WERI-Rb-1 (cell line): ENCODE results near the gene GPHB5.

ENCODE experiments used
- DNase-seq: peaks from one replicate; pipeline ENCODE4 v3.0.0-alpha.2; 2020
- H3K27ac ChIP-seq: fragments of 250-450 bp; sonication (Bioruptor Pico); 2 replicates; pipeline ENCODE4 v1.5.1; 2020; ENCODE audit warnings: mild to moderate bottlenecking, moderate library complexity
- H3K27me3 ChIP-seq: fragments of 250-450 bp; sonication (Bioruptor Pico); 2 replicates; pipeline ENCODE4 v1.5.1; 2021; ENCODE audit warnings: mild to moderate bottlenecking, low read depth, moderate library complexity; ENCODE audit not compliant: insufficient read depth, severe bottlenecking
- H3K36me3 ChIP-seq: fragments of 250-450 bp; sonication (Bioruptor Pico); 2 replicates; pipeline ENCODE4 v1.5.1; 2020; ENCODE audit warnings: mild to moderate bottlenecking, moderate library complexity
- H3K4me3 ChIP-seq: 2 replicates; pipeline ENCODE4 v1.5.1; 2011; ENCODE audit warnings: low read depth, mild to moderate bottlenecking, control low read depth, low read length
- H3K9me3 ChIP-seq: fragments of 250-450 bp; sonication (Bioruptor Pico); 2 replicates; pipeline ENCODE4 v1.5.1; 2021; ENCODE audit warnings: mild to moderate bottlenecking, moderate library complexity; ENCODE audit not compliant: severe bottlenecking
- TF ChIP-seq, protein P1 (sequence below): IDR thresholded peaks from 2 replicates; pipeline ENCODE4 v1.5.1; 2011; ENCODE audit warnings: low read depth, mild to moderate bottlenecking, control low read depth, inconsistent platforms, low read length

The GPHB5 gene

DNA sequence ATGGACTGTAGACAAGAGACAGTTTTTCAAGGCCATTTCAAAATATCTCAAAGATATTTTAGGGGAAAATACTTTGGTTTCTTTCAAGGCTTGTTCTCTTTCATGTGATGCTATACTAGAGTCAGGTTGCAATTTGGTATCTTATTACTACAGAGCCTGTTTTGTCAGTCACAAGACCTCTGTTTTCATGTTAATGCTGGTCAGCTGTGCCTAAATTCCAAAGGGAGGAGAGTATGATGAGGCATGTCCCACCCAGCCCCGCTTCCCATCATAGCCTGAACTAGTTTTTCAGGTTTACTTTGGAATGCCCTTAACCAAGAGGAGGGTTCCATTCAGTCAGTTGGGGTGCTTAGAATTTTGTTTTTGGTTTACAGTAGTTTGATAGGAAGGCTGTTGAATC is 52.6 kb downstream of the GPHB5 start:
- no peak for DNase-seq

More for the DNA sequence above, 52.6 kb downstream of the GPHB5 start:
- H3K36me3 ChIP-seq = no peaks in the 10 kb centered on the region
- TF ChIP-seq, protein P1, sequence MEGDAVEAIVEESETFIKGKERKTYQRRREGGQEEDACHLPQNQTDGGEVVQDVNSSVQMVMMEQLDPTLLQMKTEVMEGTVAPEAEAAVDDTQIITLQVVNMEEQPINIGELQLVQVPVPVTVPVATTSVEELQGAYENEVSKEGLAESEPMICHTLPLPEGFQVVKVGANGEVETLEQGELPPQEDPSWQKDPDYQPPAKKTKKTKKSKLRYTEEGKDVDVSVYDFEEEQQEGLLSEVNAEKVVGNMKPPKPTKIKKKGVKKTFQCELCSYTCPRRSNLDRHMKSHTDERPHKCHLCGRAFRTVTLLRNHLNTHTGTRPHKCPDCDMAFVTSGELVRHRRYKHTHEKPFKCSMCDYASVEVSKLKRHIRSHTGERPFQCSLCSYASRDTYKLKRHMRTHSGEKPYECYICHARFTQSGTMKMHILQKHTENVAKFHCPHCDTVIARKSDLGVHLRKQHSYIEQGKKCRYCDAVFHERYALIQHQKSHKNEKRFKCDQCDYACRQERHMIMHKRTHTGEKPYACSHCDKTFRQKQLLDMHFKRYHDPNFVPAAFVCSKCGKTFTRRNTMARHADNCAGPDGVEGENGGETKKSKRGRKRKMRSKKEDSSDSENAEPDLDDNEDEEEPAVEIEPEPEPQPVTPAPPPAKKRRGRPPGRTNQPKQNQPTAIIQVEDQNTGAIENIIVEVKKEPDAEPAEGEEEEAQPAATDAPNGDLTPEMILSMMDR = no peak
- H3K4me3 ChIP-seq = no peak overlapping the region
- no peaks in the 10 kb centered on the region for H3K9me3 ChIP-seq
- H3K27ac ChIP-seq = no peak overlapping the region
- H3K27me3 ChIP-seq = no peaks in the 10 kb centered on the region
